ENCODE data around the gene BIVM. TPM values are rescaled to one million over a fixed set of nuclear protein-coding genes. Genes with fewer than 3 reads are reported as not detected.

Gene BIVM
- total and polyA plus RNA-seq, 2 experiments from 2014 or later = 22.9 to 24.1 TPM

DNA sequence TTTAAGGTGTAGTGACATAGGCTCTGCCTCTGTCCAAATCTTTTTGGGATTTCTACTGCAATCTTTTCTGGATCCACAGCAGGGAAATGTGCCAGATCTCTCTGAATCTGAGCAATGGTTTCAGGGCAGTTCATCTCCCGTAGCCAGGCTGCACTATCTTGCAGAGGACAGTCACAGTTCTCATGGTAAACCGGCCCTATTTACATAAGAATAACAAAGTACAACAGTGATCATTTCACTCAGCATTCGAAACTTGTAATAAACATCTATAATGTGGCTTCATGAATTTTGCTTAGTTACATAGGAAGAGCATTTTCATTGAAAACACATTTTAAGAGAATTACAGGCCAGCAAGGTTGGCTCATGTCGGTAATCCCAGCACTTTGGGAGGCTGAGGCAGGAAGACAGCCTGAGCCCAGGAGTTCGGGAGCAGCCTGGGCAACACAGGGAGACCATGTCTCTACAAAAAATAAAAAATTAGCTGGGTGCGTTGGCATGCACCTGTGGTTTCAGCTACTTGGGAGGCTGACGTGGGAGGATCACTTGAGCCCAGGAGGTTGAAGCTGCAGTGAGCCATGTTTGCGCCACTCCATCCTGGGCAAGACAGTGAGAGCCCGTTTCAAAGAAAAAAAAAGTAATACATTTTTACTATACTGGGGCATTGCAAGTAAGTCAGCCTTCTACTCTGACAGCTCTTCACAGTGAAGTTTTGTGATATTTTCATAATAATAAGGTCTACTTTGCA, 5.1 kb upstream of the BIVM start:
- Histone ChIP-seq H3K27ac (no peak overlapping the region), H3K4me3 (no peak overlapping the region), H3K4me1 (ENCODE audit: insufficient read depth) (no peaks in the 10 kb centered on the region; the same call in 1 of the 2 replicates), H2AFZ (no peak overlapping the region), H3K4me2 (ENCODE audit: unreplicated experiment) (no peak overlapping the region), H3K9me3 (ENCODE audit: low read depth) (no peaks in the 10 kb centered on the region), H3K9me2 (ENCODE audit: insufficient read depth) (no peaks in the 10 kb centered on the region), H3K36me3 (ENCODE audit: low read depth) (peaks cover 15% of the 10 kb centered on the region; the same call in 1 of the 2 replicates), H3K79me2 (ENCODE audit: insufficient read depth) (peaks cover 26% of the 10 kb centered on the region), H3K27me3 (replicated peaks; ENCODE audit: insufficient read depth) (no peaks in the 10 kb centered on the region), H3K9ac (no peak overlapping the region), H4K20me1 (ENCODE audit: insufficient read depth) (no peaks in the 10 kb centered on the region), H3F3A (ENCODE audit: insufficient read depth) (no peaks in the 10 kb centered on the region)
- in situ Hi-C loops (cut with MboI) = no loop called here
- no peak for TF ChIP-seq EZH2phosphoT487 (IDR thresholded peaks at IDR 0.05; ENCODE audit: insufficient read depth, low read depth)
- no peak for TF ChIP-seq EZH2 (IDR thresholded peaks at IDR 0.05; ENCODE audit: insufficient read depth, poor library complexity, severe bottlenecking)
- no peak for DNase-seq
- 84% methylated on average over 9 of the region's 9 CpGs for WGBS, 2 experiments (ENCODE audit: low coverage in 1 of 2, low lambda C conversion rate in 2 of 2, missing lambda C conversion rate in 2 of 2)

DNA sequence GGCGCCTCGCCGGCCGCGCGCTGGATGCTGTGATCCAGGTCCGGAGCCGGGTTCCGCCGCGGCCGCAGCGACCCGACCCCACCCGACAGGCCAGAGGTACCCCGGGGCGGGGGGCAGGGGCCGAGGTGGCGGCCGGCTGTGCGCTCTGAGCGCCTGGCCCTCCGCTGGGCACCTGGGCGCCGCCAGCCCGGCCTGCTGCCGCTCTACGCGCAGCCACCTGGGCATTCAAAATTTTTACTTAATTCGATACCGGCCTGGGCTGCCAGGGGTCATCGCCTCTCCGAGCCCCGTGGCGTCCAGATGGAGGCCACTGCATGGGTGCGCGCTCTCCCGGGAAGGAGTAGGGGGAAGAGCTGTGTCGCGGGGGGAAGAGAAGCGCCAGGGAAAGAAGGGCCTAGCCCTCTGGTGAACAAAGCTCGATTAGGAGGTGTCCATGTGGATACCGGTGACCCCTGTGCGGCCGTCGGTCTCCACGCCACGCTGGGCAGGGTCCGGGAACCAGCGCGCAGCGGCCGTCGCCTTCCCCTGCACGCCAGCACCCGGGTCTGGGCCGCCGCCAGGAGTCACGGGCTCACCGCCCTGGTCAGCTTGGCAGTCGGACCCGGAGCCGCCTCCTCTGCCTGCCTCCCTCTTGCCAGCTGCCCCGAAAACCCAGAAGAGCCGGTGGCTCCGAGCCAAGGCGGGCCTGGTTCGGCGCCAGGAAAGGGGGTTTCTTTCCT, 666 bp downstream of the BIVM start:
- no peaks in the 10 kb centered on the region for H3K9me3 ChIP-seq (ENCODE audit: low read depth)
- peak overlapping the region; percentile 57 for H3K27ac ChIP-seq
- TF ChIP-seq EZH2phosphoT487 (IDR thresholded peaks at IDR 0.05; ENCODE audit: insufficient read depth, low read depth) = no peak
- TF ChIP-seq EZH2 (IDR thresholded peaks at IDR 0.05; ENCODE audit: insufficient read depth, poor library complexity, severe bottlenecking) = no peak
- H2AFZ ChIP-seq = peak overlapping the region; percentile 87
- H3K4me3 ChIP-seq = peak overlapping the region; percentile 78
- no peaks in the 10 kb centered on the region for H3K36me3 ChIP-seq (ENCODE audit: low read depth)
- in situ Hi-C loops (cut with MboI) = no loop called here
- H3K4me2 ChIP-seq (ENCODE audit: unreplicated experiment) = peak overlapping the region; percentile 97
- H3K9me2 ChIP-seq (ENCODE audit: insufficient read depth) = no peaks in the 10 kb centered on the region
- H3K27me3 ChIP-seq (replicated peaks; ENCODE audit: insufficient read depth) = no peaks in the 10 kb centered on the region
- peaks cover 18% of the 10 kb centered on the region for H3K4me1 ChIP-seq (ENCODE audit: insufficient read depth)
- peak; percentile 61 for DNase-seq
- H4K20me1 ChIP-seq (ENCODE audit: insufficient read depth) = no peaks in the 10 kb centered on the region
- 1 to 2% methylated on average over 67 of the region's 69 CpGs for WGBS, 2 experiments (ENCODE audit: low coverage in 1 of 2, low lambda C conversion rate in 2 of 2, missing lambda C conversion rate in 2 of 2)
- peaks cover 5% of the 10 kb centered on the region; the same call in 1 of the 2 replicates for H3F3A ChIP-seq (ENCODE audit: insufficient read depth)
- H3K9ac ChIP-seq = peak overlapping the region; percentile 82
- peaks cover 79% of the 10 kb centered on the region for H3K79me2 ChIP-seq (ENCODE audit: insufficient read depth)

DNA sequence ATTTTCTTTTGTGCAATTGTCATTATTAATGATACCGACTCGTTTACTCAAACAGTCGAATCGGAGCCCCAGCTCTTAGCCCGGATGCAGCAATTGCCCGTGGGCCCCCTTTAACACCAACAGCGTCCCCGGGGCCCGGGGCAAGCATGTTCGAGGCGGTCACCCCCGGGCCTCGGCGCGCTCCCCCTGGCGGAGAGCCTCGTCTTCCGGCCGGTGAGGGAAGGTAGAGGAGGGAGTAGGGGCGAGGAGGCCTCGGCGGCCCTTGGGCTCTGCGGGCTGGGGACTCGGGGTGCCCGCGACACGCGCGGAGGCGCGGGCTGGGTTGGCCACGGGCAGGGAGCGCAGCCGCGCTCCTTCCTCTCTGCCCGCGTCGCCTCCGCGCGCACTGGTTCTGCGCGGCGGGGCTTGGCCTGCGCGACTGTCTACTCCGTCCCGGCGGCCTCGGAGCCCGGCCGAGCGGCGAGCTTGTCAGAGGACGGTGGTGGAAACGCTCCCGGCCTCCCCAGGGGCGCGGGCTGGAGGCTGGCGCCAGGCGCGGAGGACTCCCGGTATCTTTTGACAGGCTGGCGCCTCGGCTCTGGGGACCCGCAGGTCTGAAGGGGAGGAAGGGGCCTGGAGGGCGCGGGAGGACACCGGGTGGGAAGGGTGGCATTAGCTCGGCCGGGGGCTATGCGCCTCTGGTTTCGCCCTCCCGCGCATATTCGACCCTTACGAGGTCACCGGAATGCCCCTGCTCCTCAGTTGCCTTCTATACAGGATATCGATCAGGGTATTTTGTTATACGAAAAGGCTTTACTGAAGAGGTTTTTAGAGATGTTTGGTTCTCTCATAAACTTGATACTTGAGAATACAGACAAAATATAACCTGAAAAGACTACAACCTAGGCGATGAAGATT, 1.5 kb downstream of the BIVM start:
- no peaks in the 10 kb centered on the region for H3K27me3 ChIP-seq (replicated peaks; ENCODE audit: insufficient read depth)
- no peaks in the 10 kb centered on the region for H3K9me2 ChIP-seq (ENCODE audit: insufficient read depth)
- in situ Hi-C loops (cut with MboI) = no loop called here
- H3K4me3 ChIP-seq = peak overlapping the region; percentile 78
- H3K9me3 ChIP-seq (ENCODE audit: low read depth) = no peaks in the 10 kb centered on the region
- H3K4me1 ChIP-seq (ENCODE audit: insufficient read depth) = peaks cover 18% of the 10 kb centered on the region
- H2AFZ ChIP-seq = peak overlapping the region; percentile 87
- WGBS, 2 experiments (ENCODE audit: low coverage in 1 of 2, low lambda C conversion rate in 2 of 2, missing lambda C conversion rate in 2 of 2) = 2 to 3% methylated on average over 65 to 72 of the region's 81 CpGs
- peak overlapping the region; percentile 97 for H3K4me2 ChIP-seq (ENCODE audit: unreplicated experiment)
- H3K9ac ChIP-seq = peak overlapping the region; percentile 82
- peaks cover 86% of the 10 kb centered on the region for H3K79me2 ChIP-seq (ENCODE audit: insufficient read depth)
- peaks cover 5% of the 10 kb centered on the region; the same call in 1 of the 2 replicates for H3F3A ChIP-seq (ENCODE audit: insufficient read depth)
- no peaks in the 10 kb centered on the region for H4K20me1 ChIP-seq (ENCODE audit: insufficient read depth)
- DNase-seq = peak; percentile 89
- peak overlapping the region; percentile 57 for H3K27ac ChIP-seq
- H3K36me3 ChIP-seq (ENCODE audit: low read depth) = no peaks in the 10 kb centered on the region
- TF ChIP-seq EZH2phosphoT487 (IDR thresholded peaks at IDR 0.05; ENCODE audit: insufficient read depth, low read depth) (no peak), EZH2 (IDR thresholded peaks at IDR 0.05; ENCODE audit: insufficient read depth, poor library complexity, severe bottlenecking) (no peak)

GRCh38 chr13:102805680-102806079, 6.8 kb downstream of the BIVM start:
- H3K27ac ChIP-seq = no peak overlapping the region
- H2AFZ ChIP-seq = no peak overlapping the region
- peaks cover 4% of the 10 kb centered on the region; the same call in 1 of the 2 replicates for H3F3A ChIP-seq (ENCODE audit: insufficient read depth)
- peaks cover 100% of the 10 kb centered on the region for H3K79me2 ChIP-seq (ENCODE audit: insufficient read depth)
- H3K4me2 ChIP-seq (ENCODE audit: unreplicated experiment) = no peak overlapping the region
- H3K27me3 ChIP-seq (replicated peaks; ENCODE audit: insufficient read depth) = no peaks in the 10 kb centered on the region
- H3K4me3 ChIP-seq = no peak overlapping the region
- TF ChIP-seq EZH2phosphoT487 (IDR thresholded peaks at IDR 0.05; ENCODE audit: insufficient read depth, low read depth) = no peak
- TF ChIP-seq EZH2 (IDR thresholded peaks at IDR 0.05; ENCODE audit: insufficient read depth, poor library complexity, severe bottlenecking) = no peak
- no peaks in the 10 kb centered on the region for H3K9me2 ChIP-seq (ENCODE audit: insufficient read depth)
- no peak for DNase-seq
- H4K20me1 ChIP-seq (ENCODE audit: insufficient read depth) = no peaks in the 10 kb centered on the region
- no peak overlapping the region for H3K9ac ChIP-seq
- H3K36me3 ChIP-seq (ENCODE audit: low read depth) = peaks cover 5% of the 10 kb centered on the region; the same call in 1 of the 2 replicates
- in situ Hi-C loops (cut with MboI) = no loop called here
- WGBS, 2 experiments (ENCODE audit: low coverage in 1 of 2, low lambda C conversion rate in 2 of 2, missing lambda C conversion rate in 2 of 2) = 96 to 98% methylated on average over 3 of the region's 3 CpGs
- peaks cover 18% of the 10 kb centered on the region for H3K4me1 ChIP-seq (ENCODE audit: insufficient read depth)
- no peaks in the 10 kb centered on the region for H3K9me3 ChIP-seq (ENCODE audit: low read depth)

Data from GM23248 (cell line).